ENCODE results near the gene MFN2.
A peak's percentile ranks its signal among the peaks of the same experiment; 100 is the strongest.

Gene MFN2

DNA sequence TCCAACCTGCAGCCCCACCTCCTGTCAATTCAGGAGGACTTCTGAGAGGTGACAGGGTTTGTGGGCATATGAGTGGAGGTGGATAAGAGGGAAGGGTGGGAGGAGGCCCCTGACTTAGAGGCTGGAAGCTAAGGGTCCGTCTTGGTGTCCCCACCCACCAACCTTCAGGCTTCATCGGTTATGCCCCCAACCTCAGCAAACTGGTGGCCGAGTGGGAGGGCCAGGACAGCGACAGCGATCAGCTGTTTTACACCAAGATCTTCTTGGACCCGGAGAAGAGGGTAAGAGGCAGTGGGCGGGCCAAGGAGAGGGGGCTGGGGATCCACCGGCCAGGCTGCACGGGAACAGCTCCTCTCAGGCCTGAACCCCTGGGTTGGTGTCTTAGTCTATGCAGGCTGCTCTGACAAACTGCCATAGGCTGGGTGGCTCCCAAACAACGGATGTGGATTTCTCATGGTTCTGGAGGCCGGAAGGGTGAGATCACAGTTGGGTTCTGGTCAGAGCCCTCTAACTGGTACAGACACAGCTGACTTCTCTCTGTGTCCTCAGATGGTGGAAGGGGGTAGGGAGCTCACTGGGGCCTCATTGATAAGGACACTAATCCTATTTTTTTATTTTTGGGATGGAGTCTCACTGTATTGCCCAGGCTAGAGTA lies 27.7 kb upstream of the MFN2 start:
- no peak for TF ChIP-seq CTBP1 (IDR thresholded peaks at IDR 0.05; ENCODE audit: borderline replicate concordance)
- TF ChIP-seq SP1 (IDR thresholded peaks at IDR 0.05): no peak
- no peak for TF ChIP-seq L3MBTL2 (conservative IDR thresholded peaks at IDR 0.05)
- no peak for TF ChIP-seq ARNT (IDR thresholded peaks at IDR 0.05)
- TF ChIP-seq LEF1 (IDR thresholded peaks at IDR 0.05; ENCODE audit: borderline replicate concordance): no peak
- TF ChIP-seq FOXA1 (IDR thresholded peaks at IDR 0.05): no peak
- no peak for TF ChIP-seq ZNF384 (IDR thresholded peaks at IDR 0.05)
- no peak for TF ChIP-seq FOXK2 (IDR thresholded peaks at IDR 0.05)
- TF ChIP-seq HDGF (IDR thresholded peaks at IDR 0.05; ENCODE audit: borderline replicate concordance): no peak
- TF ChIP-seq TARDBP (IDR thresholded peaks at IDR 0.05): no peak
- TF ChIP-seq SUZ12 (IDR thresholded peaks at IDR 0.05): no peak
- TF ChIP-seq, protein P1, sequence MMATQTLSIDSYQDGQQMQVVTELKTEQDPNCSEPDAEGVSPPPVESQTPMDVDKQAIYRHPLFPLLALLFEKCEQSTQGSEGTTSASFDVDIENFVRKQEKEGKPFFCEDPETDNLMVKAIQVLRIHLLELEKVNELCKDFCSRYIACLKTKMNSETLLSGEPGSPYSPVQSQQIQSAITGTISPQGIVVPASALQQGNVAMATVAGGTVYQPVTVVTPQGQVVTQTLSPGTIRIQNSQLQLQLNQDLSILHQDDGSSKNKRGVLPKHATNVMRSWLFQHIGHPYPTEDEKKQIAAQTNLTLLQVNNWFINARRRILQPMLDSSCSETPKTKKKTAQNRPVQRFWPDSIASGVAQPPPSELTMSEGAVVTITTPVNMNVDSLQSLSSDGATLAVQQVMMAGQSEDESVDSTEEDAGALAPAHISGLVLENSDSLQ (IDR thresholded peaks at IDR 0.05): no peak
- TF ChIP-seq NFRKB (IDR thresholded peaks at IDR 0.05): no peak
- TF ChIP-seq BHLHE40 (IDR thresholded peaks at IDR 0.05; ENCODE audit: borderline replicate concordance): no peak
- ChIA-PET POLR2A (interaction anchor here (0.7 to 1.0 kb wide), 2 partner anchors 26 to 44 kb away, joined by 3 to 5 read pairs; no protein-coding TSS in a partner anchor), CTCF (no interaction called here)
- no peak for DNase-seq (ENCODE audit: extremely low spot score)

- CTCF ChIA-PET: no interaction called here
- DNase-seq (ENCODE audit: extremely low spot score): no peak
- POLR2A ChIA-PET: no interaction called here
- no peak for TF ChIP-seq HDGF (IDR thresholded peaks at IDR 0.05; ENCODE audit: borderline replicate concordance)
- TF ChIP-seq NFRKB (IDR thresholded peaks at IDR 0.05): no peak
- TF ChIP-seq ZNF384 (IDR thresholded peaks at IDR 0.05): no peak
- TF ChIP-seq ELF4 (IDR thresholded peaks at IDR 0.05): no peak
- TF ChIP-seq FOXM1 (IDR thresholded peaks at IDR 0.05; ENCODE audit: borderline replicate concordance): no peak
- no peak for TF ChIP-seq FOXA1 (IDR thresholded peaks at IDR 0.05)
- no peak for TF ChIP-seq LEF1 (IDR thresholded peaks at IDR 0.05; ENCODE audit: borderline replicate concordance)
- no peak for TF ChIP-seq BHLHE40 (IDR thresholded peaks at IDR 0.05; ENCODE audit: borderline replicate concordance)
- TF ChIP-seq TARDBP (IDR thresholded peaks at IDR 0.05): no peak
- TF ChIP-seq FOXK2 (IDR thresholded peaks at IDR 0.05): no peak
These were observed 25.0 kb upstream of the MFN2 start for GRCh38 chr1:11955221-11955620.

DNA sequence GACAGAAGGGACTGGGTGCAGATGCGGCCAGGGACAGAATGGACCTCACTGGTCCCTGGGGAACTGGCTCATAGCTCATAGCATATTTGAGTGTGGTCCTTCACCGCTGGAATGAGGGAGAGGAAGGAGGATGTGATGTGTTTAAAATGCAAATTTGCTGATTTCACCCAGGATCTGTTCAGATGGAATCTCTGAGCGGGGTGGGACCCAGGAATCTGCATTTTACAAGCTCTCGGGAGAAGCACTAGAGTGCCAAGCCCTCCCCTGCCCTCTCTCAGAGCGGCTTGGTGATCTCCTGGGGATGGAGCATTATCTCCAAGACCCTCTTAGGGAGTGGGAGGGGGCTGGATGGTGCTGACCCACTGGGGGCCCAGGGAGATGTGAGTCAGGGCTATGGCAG lies 22.8 kb upstream of the MFN2 start:
- TF ChIP-seq FOXM1 (IDR thresholded peaks at IDR 0.05; ENCODE audit: borderline replicate concordance): no peak
- ChIA-PET POLR2A (interaction anchor here (1.0 to 1.7 kb wide), 4 partner anchors 10 to 48 kb away, joined by 3 to 5 read pairs (median 4); partner anchors contain the start of genes MFN2 and PLOD1), CTCF (no interaction called here)
- no peak for DNase-seq (ENCODE audit: extremely low spot score)

DNA sequence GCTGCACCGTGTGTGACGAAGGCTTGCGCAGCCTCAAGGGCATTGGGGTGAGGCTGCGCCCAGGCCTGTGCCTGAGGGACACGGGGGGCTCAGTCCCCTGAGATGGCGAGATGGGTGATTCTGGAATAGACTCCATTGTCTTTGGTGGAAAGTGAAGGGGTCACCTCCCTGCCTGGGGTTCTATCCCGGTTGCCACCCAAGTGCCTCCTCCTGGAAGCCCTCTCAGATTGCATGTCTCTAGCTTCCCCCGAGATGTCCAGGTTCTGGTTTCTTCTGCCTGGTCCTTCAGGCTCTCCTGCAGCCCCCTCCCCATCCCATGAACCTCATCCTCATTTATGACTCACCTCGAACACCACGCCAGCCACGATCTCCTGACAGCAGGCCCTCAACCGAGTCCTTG lies 22.3 kb upstream of the MFN2 start:
- ChIA-PET CTCF (no interaction called here), POLR2A (interaction anchor here (1.0 to 1.7 kb wide), 4 partner anchors 9 to 48 kb away, joined by 3 to 5 read pairs (median 4); partner anchors contain the start of genes MFN2 and PLOD1)
- DNase-seq (ENCODE audit: extremely low spot score): no peak

DNA sequence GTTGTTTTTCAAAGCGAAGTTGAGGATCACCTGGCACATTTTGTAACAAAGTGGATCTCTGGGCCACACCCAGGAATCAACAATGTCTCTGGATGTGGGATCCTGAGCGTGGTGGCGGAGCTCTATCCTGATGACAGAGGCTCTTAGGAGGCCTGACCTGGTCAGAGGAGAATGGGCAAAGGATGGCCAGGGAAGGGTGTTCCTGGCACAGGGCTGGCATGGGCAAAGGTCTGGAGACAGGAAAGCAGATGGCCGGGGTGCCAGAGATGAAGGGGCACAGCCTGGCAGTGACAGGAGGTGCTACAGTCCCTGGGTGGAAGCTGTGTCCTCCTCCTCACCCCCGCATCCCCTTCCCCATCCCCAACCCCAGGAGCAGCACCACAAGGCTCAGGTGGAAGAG lies 20.0 kb upstream of the MFN2 start:
- POLR2A ChIA-PET: interaction anchor here (1.2 kb wide), 1 partner anchor 16 kb away, joined by 3 read pairs; no protein-coding TSS in a partner anchor
- TF ChIP-seq BHLHE40 (IDR thresholded peaks at IDR 0.05; ENCODE audit: borderline replicate concordance) (no peak), FOXA1 (IDR thresholded peaks at IDR 0.05) (no peak), TARDBP (IDR thresholded peaks at IDR 0.05) (no peak), ZNF384 (IDR thresholded peaks at IDR 0.05) (no peak)
- CTCF ChIA-PET: no interaction called here

More for the DNA sequence above, 22.3 kb upstream of the MFN2 start:
- TF ChIP-seq, protein P1 (IDR thresholded peaks at IDR 0.05): no peak
- TF ChIP-seq SP1 (IDR thresholded peaks at IDR 0.05): no peak
- no peak for TF ChIP-seq ZNF384 (IDR thresholded peaks at IDR 0.05)
- no peak for TF ChIP-seq CTBP1 (IDR thresholded peaks at IDR 0.05; ENCODE audit: borderline replicate concordance)
- no peak for TF ChIP-seq FOXK2 (IDR thresholded peaks at IDR 0.05)
- TF ChIP-seq L3MBTL2 (conservative IDR thresholded peaks at IDR 0.05): no peak
- no peak for TF ChIP-seq HDGF (IDR thresholded peaks at IDR 0.05; ENCODE audit: borderline replicate concordance)
- TF ChIP-seq NFRKB (IDR thresholded peaks at IDR 0.05): no peak
- no peak for TF ChIP-seq TARDBP (IDR thresholded peaks at IDR 0.05)

DNA sequence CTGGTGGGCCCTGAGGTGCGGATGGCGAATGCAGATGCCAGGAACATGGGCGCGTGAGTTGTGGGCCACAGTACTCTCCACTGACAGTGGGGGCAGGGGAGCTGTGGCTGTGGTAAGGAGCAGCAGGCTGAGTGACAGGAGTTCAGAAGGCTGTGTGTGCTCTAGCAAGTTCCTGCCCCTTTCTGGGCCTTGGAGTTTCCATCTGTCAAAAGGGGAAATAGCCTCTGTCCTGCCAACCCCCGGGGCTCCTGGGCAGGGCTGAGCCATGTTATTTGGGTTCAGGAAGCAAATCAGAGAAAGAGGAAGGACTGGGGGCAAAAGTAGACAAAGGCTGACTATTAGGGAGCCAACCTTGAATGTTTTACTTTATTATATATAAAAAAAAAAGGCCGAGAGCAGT lies 19.5 kb upstream of the MFN2 start:
- ChIA-PET CTCF (no interaction called here), POLR2A (interaction anchor here (1.2 to 3.2 kb wide), 2 partner anchors 16 to 52 kb away, joined by 3 to 27 read pairs; no protein-coding TSS in a partner anchor)
- no peak for TF ChIP-seq FOXK2 (IDR thresholded peaks at IDR 0.05)
- TF ChIP-seq, protein P1 (IDR thresholded peaks at IDR 0.05): peak; percentile 18; the same call in 1 of the 2 replicates
- no peak for DNase-seq (ENCODE audit: extremely low spot score)

More for the DNA sequence above, 20.0 kb upstream of the MFN2 start:
- no peak for DNase-seq (ENCODE audit: extremely low spot score)

DNA sequence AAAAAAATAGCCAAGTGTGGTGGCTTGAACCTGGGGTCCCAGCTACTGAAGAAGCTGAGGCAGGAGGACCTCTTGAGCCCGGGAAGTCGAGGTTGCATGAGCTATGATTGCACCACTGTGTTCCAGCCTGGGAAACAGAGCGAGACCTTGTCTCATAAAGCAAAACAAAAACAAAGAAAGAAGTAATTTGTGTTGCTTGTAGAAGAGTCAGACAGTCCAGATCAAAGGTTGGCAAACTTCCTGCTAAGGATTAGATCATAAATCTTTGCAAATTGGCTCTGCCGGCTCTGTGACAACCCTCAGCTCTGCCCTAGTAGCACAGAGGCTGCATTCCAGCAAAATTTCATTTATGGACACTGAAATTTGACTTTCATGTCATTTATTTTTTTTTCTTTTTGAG lies 19.0 kb upstream of the MFN2 start:
- ChIA-PET CTCF (interaction anchor here (0.7 kb wide), 1 partner anchor 57 kb away, joined by 4 read pairs; no protein-coding TSS in a partner anchor), POLR2A (interaction anchor here (1.2 to 3.2 kb wide), 2 partner anchors 15 to 52 kb away, joined by 3 to 27 read pairs; no protein-coding TSS in a partner anchor)
- TF ChIP-seq, protein P1 (IDR thresholded peaks at IDR 0.05): peak; percentile 62
- TF ChIP-seq LEF1 (IDR thresholded peaks at IDR 0.05; ENCODE audit: borderline replicate concordance): no peak
- DNase-seq (ENCODE audit: extremely low spot score): no peak
